Activated CD8-positive, alpha-beta memory T cell treated with anti-CD3 and anti-CD28 coated beads, Interleukin-2, amount 10 ng/mL, durations not matched to agents 7 days and 5 days (primary cell): Measurements from ENCODE around the gene C11orf98. TPM values are rescaled to one million over a fixed set of nuclear protein-coding genes. Genes with fewer than 3 reads are reported as not detected.
A peak's percentile ranks its signal among the peaks of the same experiment; 100 is the strongest.
"Not testable (repeated sequence)": the region's sequence is repeated elsewhere in the genome, so short reads cannot be mapped to it uniquely, and the experiment has no call there.

Source experiments
- ATAC-seq: fragments of 150-1000 bp; cut with Tn5 transposase; one replicate; pipeline ENCODE4 v1.10.0; 2021; ENCODE audit warnings: moderate library complexity
- CTCF ChIA-PET: fragments of 350-600 bp; sonication (Branson Sonifier 250); formaldehyde crosslinking; loops from one replicate; lab custom pipeline; 2021; ENCODE audit warnings: antibody characterized with exemption; lab: Charles Lee
- DNase-seq: peaks from one replicate; pipeline ENCODE4 v3.0.0-alpha.2; 2020
- H3K27ac Mint-ChIP-seq: one replicate; pipeline ENCODE4 v1.8.0; 2021; ENCODE audit warnings: mild to moderate bottlenecking, mixed read lengths
- H3K27me3 Mint-ChIP-seq: one replicate; pipeline ENCODE4 v1.8.0; 2021; ENCODE audit warnings: mixed read lengths
- H3K36me3 Mint-ChIP-seq: one replicate; pipeline ENCODE4 v1.8.0; 2021; ENCODE audit warnings: mild to moderate bottlenecking, mixed read lengths
- H3K4me1 Mint-ChIP-seq: one replicate; pipeline ENCODE4 v1.8.0; 2021; ENCODE audit warnings: mixed read lengths
- H3K4me3 Mint-ChIP-seq: one replicate; pipeline ENCODE4 v1.8.0; 2021; ENCODE audit warnings: mild to moderate bottlenecking, moderate library complexity, mixed read lengths
- H3K9me3 Mint-ChIP-seq: one replicate; pipeline ENCODE4 v1.8.0; 2022; ENCODE audit warnings: low read depth, mixed read lengths
- total RNA-seq, 2 experiments: library from RNA; stranded (reverse); gene quantifications; one replicate each; pipeline ENCODE4 v1.2.3, GENCODE V29; 2021

C11orf98 gene
- total RNA-seq, 2 experiments from 2014 or later: 130 to 131 TPM

DNA sequence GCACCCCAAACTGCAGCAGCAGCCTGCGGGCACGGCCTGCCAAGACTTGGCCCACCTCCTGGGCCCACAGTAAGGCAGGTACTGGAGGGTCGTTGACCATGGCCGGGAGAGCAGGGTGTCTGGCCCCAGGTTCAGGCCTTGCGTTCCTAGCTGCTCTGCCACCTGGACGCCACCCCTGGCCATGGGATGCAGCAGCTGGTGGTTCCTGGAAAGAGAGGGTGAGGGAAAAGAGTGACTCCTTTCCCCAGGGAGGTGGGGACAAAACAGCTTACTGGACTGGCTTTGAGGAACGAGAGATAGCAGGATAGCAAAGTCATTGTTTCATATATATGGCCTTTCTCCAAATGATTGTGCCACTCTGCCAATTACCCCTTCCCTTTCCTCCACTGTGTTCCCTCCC lies 40.4 kb upstream of the C11orf98 start:
- CTCF ChIA-PET: interaction anchor here (0.8 to 6.2 kb wide), 10 partner anchors 10 to 312 kb away, joined by 3 to 44 read pairs (median 5); partner anchors contain the start of genes C11orf98, CSKMT, LRRN4CL and TMEM179B
- Mint-ChIP-seq H3K4me1 (peaks cover 47% of the 10 kb centered on the region), H3K36me3 (peaks cover 19% of the 10 kb centered on the region), H3K9me3 (no peaks in the 10 kb centered on the region), H3K4me3 (peak overlapping the region; percentile 88), H3K27ac (peak overlapping the region; percentile 74), H3K27me3 (no peaks in the 10 kb centered on the region)
- DNase-seq (no peak), ATAC-seq (no peak)

DNA sequence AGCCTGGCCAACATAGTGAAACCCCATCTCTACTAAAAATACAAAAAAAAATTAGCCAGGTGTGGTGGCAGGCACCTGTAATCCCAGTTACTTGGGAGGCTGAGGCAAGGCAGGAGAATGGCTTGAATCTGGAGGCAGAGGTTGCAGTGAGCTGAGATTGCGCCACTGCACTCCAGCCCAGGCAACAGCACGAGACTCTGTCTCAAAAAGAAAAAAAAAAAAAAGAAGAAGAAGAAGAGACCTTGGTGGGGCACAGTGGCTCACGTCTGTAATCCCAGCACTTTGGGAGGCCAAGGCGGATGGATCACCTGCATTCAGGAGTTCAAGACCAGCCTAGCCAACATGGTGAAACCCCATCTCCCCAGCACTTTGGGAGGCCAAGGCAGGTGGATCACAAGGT lies 38.9 kb upstream of the C11orf98 start:
- not testable (repeated sequence) for DNase-seq, H3K27me3 Mint-ChIP-seq, H3K9me3 Mint-ChIP-seq, H3K4me3 Mint-ChIP-seq, ATAC-seq, H3K27ac Mint-ChIP-seq
- CTCF ChIA-PET: interaction anchor here (1.1 to 6.2 kb wide), 3 partner anchors 12 to 279 kb away, joined by 3 to 44 read pairs (median 14); partner anchors contain the start of gene LRRN4CL
- peaks cover 40% of the 10 kb centered on the region for H3K4me1 Mint-ChIP-seq
- H3K36me3 Mint-ChIP-seq: peaks cover 15% of the 10 kb centered on the region

DNA sequence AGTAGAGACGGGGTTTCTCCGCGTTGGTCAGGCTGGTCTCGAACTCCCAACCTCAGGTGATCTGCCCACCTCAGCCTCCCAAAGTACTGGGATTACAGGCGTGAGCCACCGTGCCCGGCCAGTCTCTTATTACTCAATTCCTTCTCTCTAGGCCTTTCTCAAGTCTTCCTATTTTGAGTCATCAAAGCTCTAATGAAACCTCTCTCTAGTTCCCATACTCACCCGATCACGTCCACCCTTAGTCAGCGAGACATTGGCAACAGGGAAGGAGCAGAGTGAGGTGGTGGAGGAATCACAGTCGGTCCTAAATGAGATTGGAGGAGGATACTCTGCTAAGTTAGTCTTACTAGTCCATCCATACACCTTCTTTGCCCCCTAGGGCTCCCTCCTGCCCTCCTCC lies 37.2 kb upstream of the C11orf98 start:
- Mint-ChIP-seq H3K36me3 (peaks cover 15% of the 10 kb centered on the region), H3K27me3 (no peaks in the 10 kb centered on the region), H3K4me1 (peaks cover 25% of the 10 kb centered on the region), H3K4me3 (no peak overlapping the region), H3K27ac (peak overlapping the region; percentile 16), H3K9me3 (no peaks in the 10 kb centered on the region)
- DNase-seq (no peak), ATAC-seq (no peak)
- CTCF ChIA-PET: interaction anchor here (0.7 to 6.2 kb wide), 4 partner anchors 10 to 1163 kb away, joined by 3 to 44 read pairs (median 8); partner anchors contain the start of gene LRRN4CL

DNA sequence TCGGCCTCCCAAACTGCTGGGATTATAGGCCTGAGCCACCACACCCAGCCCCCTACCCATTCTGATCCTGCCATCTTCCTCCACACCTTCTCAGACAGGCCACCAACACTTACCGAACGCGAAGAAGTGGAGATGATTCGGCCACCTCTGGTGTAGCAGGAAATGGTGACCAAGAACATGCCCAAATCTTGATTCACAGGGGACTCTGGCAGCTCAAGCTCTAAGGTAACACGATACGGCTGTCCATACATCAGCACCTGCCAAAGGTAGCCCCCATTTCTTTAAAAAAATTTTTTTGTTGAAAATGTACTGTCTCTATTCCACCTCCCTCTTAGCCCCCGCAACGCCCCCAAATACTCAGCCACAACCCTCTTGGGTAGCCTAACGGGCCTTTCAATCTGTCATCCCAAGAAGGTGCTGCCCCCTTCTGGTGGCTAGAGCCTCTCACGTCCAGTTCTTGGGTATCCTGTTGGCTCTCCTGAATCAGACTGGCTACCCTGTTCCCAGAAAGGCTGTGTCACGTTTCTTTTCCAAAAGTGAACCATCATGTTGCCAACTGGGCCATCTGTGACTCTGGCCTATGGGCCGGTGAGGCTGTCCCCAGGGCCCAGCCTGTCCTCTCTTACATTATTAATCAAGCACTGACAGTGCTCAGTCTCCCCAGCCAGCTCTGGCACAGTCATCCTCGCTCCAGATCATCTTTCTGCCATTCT lies 29.6 kb upstream of the C11orf98 start:
- H3K27me3 Mint-ChIP-seq: no peaks in the 10 kb centered on the region
- DNase-seq: peak; percentile 85
- H3K27ac Mint-ChIP-seq: no peak overlapping the region
- H3K4me3 Mint-ChIP-seq: no peak overlapping the region
- peaks cover 5% of the 10 kb centered on the region for H3K4me1 Mint-ChIP-seq
- ATAC-seq: peak; percentile 88
- no peaks in the 10 kb centered on the region for H3K9me3 Mint-ChIP-seq
- peaks cover 6% of the 10 kb centered on the region for H3K36me3 Mint-ChIP-seq
- CTCF ChIA-PET: interaction anchor here (0.6 to 5.5 kb wide), 46 partner anchors 9 to 313 kb away, joined by 3 to 44 read pairs (median 4); partner anchors contain the start of genes BSCL2, C11orf98, CSKMT and EEF1G

DNA sequence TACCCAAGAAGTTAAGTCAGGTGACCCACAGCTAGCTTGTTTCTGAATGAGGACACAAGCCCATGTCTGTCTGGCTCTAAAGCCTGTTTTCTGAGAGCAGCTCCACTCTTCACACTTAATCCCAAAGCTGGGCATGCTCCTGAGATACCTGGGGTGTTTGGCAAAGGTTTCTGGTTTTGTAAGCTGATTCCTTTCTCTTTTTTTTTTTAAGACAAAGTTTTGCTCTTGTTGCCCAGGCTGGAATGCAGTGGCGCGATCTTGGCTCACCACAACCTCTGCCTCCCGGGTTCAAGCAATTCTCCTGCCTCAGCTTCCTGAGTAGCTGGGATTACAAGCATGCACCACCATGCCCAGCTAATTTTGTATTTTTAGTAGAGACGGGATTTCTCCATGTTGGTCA lies 28.6 kb upstream of the C11orf98 start:
- not testable (repeated sequence) for H3K27ac Mint-ChIP-seq, H3K9me3 Mint-ChIP-seq, DNase-seq, H3K4me3 Mint-ChIP-seq, H3K4me1 Mint-ChIP-seq, ATAC-seq, H3K27me3 Mint-ChIP-seq, H3K36me3 Mint-ChIP-seq
- CTCF ChIA-PET: interaction anchor here (0.6 to 5.5 kb wide), 27 partner anchors 10 to 312 kb away, joined by 3 to 44 read pairs (median 5); partner anchors contain the start of genes C11orf98, CSKMT, EML3 and HNRNPUL2

DNA sequence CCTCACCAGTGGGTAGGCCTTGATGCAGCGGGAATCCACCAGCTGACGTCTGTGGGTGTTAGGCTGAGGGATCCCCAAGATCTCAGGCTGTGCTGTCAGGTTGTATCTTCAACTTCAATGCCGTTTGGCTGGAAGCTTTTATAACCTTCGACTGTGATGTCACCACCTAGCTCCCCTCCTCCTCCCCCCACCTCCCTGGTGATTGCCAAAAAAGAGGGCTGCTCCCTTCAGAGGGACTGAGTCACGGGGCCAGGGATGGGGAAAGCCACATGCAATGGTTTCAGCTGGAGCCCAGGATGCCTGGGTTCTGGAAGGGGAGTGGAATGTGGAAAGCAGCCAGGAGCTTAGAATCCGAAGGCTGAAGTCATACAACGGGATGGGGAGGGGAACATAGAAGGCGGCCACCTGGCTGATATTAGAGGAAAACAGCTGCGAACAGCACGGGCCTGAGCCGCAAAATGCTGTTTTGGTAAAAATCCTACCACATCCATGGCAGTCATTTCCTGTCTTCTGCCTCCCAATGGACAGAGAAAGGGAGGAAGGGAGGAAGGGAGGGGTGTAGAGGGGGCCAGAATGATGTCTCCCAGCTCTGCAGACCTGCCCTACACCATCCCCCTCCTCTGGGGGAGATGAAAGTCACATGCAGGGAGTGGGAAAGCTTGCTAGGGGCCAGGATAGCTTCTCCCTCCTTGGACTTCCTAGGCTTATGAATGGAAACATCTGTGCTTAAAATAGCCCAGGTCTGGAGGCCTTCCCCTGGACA lies 24.6 kb upstream of the C11orf98 start, which contains the start of gene LRRN4CL:
Gene LRRN4CL (minus strand): TSS at position 110 of the 763 bp plus-strand sequence. CDS start 1,022 bp downstream, outside the sequence.
- H3K27ac Mint-ChIP-seq: no peak within 1 kb of the TSS

DNA sequence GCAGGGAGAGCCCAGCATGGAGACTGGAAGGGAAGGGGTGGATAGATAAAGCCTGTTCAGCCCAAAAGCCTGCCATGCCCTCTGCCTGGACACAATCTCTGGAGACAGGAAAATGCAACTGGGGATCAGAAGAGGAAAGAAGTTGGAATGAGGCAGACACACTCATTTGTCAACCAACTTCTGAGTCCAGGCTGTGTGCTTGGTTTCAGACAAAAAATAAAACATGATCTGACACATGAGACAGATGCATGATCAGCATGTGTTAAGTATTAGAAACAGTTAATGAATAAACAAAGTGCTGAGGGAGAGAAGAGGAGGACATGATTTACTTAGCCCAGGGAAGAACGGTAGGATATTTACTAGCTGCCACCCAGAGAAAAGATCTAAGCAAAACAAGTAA lies 23.5 kb upstream of the C11orf98 start:
- Mint-ChIP-seq H3K4me3 (no peak overlapping the region), H3K27ac (no peak overlapping the region), H3K27me3 (peaks cover 10% of the 10 kb centered on the region), H3K36me3 (peaks cover 8% of the 10 kb centered on the region), H3K4me1 (no peaks in the 10 kb centered on the region), H3K9me3 (no peaks in the 10 kb centered on the region)
- DNase-seq (no peak), ATAC-seq (no peak)
- CTCF ChIA-PET: interaction anchor here (0.6 to 2.5 kb wide), 3 partner anchors 29 to 264 kb away, joined by 3 to 9 read pairs (median 3); no protein-coding TSS in a partner anchor

More for the DNA sequence above, 24.6 kb upstream of the C11orf98 start, which contains the start of gene LRRN4CL:
- CTCF ChIA-PET: interaction anchor here (1.2 to 5.5 kb wide), 6 partner anchors 9 to 265 kb away, joined by 3 to 44 read pairs (median 4); partner anchors contain the start of genes TUT1 and UQCC3
- H3K36me3 Mint-ChIP-seq: peaks cover 8% of the 10 kb centered on the region
- peaks cover under 1% of the 10 kb centered on the region for H3K4me1 Mint-ChIP-seq
- H3K4me3 Mint-ChIP-seq: no peak within 1 kb of the TSS
- H3K9me3 Mint-ChIP-seq: no peaks in the 10 kb centered on the region
- ATAC-seq (no peak), DNase-seq (no peak)
- peaks cover 10% of the 10 kb centered on the region for H3K27me3 Mint-ChIP-seq

DNA sequence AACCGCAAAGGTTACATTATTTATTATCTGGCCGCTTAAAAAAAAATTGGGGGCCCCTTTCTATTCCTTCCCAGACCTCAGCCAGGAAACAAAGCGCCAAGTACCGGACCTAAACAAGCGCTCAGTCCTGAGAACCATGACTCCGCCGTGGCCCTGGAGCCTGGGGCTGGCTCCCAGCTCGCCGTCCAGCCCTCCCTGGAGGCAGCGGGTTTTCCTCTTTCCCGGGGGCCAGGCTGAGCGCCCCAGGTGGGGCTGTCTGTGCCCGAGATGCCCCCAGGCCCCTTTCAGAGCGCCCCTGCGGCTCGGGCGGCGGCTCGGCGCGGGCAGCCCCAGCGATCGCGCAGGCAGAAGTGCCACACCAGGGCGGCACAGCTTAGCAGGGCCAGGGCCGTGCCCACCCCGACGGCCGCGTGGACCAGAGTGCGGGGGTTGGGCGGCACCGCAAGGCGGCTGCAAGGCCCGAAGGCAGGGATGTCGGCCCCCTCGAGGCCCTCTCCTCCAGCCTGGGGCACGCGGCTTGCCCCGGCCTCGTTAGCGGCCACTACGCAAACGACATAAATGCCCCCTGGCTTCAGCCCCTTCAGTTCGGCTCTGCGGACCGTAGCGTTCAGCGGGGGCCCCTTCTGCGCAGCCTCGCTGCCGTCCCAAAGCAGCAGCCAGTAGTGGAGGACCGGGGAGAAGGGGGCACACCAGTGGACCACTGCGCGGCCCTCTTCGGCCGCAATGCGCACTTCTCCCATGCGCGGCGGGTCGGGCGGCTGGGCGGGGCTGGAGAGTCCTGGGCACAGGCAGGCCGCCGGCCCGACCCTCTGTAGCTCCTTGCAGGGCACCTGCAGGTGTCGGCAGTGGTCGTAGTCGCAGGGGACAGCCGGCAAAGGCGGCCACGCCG lies 22.7 kb upstream of the C11orf98 start:
- peaks cover 5% of the 10 kb centered on the region for H3K36me3 Mint-ChIP-seq
- H3K4me3 Mint-ChIP-seq: no peak overlapping the region
- no peak overlapping the region for H3K27ac Mint-ChIP-seq
- H3K4me1 Mint-ChIP-seq: no peaks in the 10 kb centered on the region
- CTCF ChIA-PET: interaction anchor here (0.6 to 2.5 kb wide), 2 partner anchors 29 to 263 kb away, joined by 3 to 9 read pairs; no protein-coding TSS in a partner anchor
- ATAC-seq (no peak), DNase-seq (no peak)
- H3K27me3 Mint-ChIP-seq: peaks cover 10% of the 10 kb centered on the region
- H3K9me3 Mint-ChIP-seq: no peaks in the 10 kb centered on the region

DNA sequence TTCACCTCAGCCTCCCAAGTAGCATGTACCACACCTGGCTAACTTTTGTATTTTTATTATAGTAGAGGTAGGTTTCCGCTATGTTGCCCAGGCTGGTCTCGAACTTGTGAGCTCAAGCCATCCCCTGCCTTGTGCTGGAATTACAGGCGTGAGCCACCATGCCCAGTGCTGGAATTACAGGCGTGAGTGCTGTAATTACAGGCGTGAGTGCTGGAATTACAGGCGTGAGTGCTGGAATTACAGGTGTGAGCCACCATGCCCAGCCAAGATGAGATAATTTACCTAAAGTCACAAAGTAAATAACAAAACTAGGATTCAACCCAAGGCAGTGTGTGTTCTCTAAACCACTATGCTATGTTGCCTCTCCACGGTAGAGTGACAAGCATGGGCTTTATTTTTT lies 17.5 kb upstream of the C11orf98 start:
- peaks cover 5% of the 10 kb centered on the region for H3K27me3 Mint-ChIP-seq
- no peaks in the 10 kb centered on the region for H3K9me3 Mint-ChIP-seq
- peaks cover 19% of the 10 kb centered on the region for H3K4me1 Mint-ChIP-seq
- H3K36me3 Mint-ChIP-seq: peaks cover 4% of the 10 kb centered on the region
- no peak overlapping the region for H3K27ac Mint-ChIP-seq
- CTCF ChIA-PET: interaction anchor here (1.5 to 2.9 kb wide), 3 partner anchors 11 to 258 kb away, joined by 5 to 17 read pairs (median 5); partner anchors contain the start of genes LBHD1 and UQCC3
- no peak for ATAC-seq
- DNase-seq: no peak
- H3K4me3 Mint-ChIP-seq: no peak overlapping the region

DNA sequence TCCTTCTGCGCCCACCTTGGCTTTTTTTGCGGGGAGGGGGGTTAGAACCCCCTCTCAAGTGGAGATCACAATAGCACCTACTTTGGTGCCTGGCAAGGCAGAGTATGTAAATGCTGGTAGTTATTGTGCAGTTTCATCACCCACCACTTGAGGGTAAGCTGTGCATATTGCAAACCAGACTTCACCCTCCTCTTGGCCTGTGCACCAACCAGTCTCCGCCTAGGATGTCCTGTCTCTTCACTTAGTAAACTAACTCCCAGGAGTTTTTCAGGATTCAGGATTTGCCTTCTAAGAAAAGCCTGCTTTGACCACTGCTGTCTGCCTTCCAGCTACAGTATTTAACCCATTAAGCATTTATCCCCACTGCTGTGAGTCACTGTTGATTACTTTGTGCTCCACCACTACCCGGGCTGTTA lies 15.8 kb upstream of the C11orf98 start:
- H3K4me3 Mint-ChIP-seq: peak overlapping the region; percentile 39
- H3K4me1 Mint-ChIP-seq: peaks cover 31% of the 10 kb centered on the region
- peak overlapping the region; percentile 73 for H3K27ac Mint-ChIP-seq
- ATAC-seq (peak; percentile 73), DNase-seq (peak; percentile 62)
- CTCF ChIA-PET: interaction anchor here (0.6 to 3.7 kb wide), 26 partner anchors 9 to 266 kb away, joined by 3 to 42 read pairs (median 4); partner anchors contain the start of genes C11orf98, CSKMT, GANAB and LBHD1
- peaks cover 14% of the 10 kb centered on the region for H3K36me3 Mint-ChIP-seq
- H3K27me3 Mint-ChIP-seq: no peaks in the 10 kb centered on the region
- H3K9me3 Mint-ChIP-seq: no peaks in the 10 kb centered on the region

DNA sequence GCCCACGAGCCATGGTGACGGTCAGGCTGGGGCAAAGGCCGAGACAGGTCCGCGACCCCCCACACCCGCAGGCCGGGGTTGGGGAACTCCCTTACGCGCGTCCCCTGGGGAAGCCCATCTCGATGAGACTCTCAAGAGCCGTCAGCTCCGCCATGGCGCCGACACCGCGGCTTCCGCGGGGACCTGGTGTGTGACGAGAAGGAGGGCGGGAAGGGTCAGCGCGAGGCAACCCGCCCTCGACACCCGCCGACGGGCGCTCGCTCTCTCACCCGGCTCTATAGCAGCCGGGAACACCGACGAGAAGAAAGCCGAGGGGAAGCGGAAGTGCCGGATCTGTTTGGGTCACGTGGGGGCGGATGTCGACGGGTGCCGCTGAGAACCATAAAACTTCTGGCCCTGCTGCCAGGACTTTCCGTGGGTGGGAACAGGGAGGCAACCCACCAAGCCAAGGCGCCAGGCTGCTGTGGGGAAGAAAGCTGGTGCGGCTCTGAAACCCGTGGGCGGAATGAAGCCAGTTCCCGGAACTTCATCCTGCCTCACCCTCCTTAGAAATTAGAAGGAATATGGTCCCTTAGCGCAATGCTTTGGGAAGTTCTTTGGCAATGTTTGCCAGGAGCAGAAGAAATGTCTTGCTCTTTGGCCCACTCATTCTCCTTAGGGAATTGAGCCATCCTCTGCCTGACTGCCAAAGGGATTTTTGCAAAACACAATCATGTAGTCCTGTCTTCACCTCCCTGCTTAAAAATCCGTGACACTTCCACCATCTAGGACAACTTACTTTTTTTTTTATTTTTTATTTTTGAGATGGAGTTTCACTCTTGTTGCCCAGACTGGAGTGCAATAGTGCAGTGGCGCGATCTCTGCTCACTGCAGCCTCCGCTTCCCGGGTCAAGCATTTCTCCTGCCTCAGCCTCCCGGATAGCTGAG lies 14.0 kb upstream of the C11orf98 start, which contains the start of gene UBXN1:
Gene UBXN1 (minus strand): TSS at position 304 of the 927 bp plus-strand sequence. CDS start 150 bp downstream, at position 154.
- CTCF ChIA-PET: interaction anchor here (0.6 to 3.7 kb wide), 11 partner anchors 11 to 254 kb away, joined by 3 to 42 read pairs (median 4); partner anchors contain the start of genes C11orf98, CSKMT, EML3 and INTS5
- Mint-ChIP-seq H3K36me3 (peaks cover 20% of the 10 kb centered on the region), H3K27ac (peak within 1 kb of the TSS; percentile 90), H3K9me3 (no peaks in the 10 kb centered on the region), H3K27me3 (no peaks in the 10 kb centered on the region), H3K4me1 (peaks cover 34% of the 10 kb centered on the region), H3K4me3 (peak within 1 kb of the TSS; percentile 84)
- DNase-seq: peak; percentile 89
- ATAC-seq: peak; percentile 90
